CD4-positive, CD25-positive, alpha-beta regulatory T cell (primary cell): Measurements from ENCODE around the gene UNC93B1. TPM values are rescaled to one million over a fixed set of nuclear protein-coding genes. Genes with fewer than 3 reads are reported as not detected.
"Not testable (repeated sequence)": the region's sequence is repeated elsewhere in the genome, so short reads cannot be mapped to it uniquely, and the experiment has no call there.

Experiments
- ATAC-seq, 2 donors: fragments of 150-1000 bp; cut with Tn5 transposase; one replicate each; pipeline ENCODE4 v1.10.0; 2021; ENCODE audit warnings: low read depth in 2 of 2, moderate number of reproducible peaks in 2 of 2, moderate library complexity in 1 of 2
- DNase-seq, 3 donors: peaks; one replicate each; pipeline versions ENCODE4 v3.0.0 to v3.0.0-alpha.2; 2012 to 2022; ENCODE audit warnings: mixed read lengths in 1 of 3
- H3K27ac ChIP-seq: one replicate; pipeline ENCODE4 v1.7.0; 2013; ENCODE audit warnings: mild to moderate bottlenecking, low read length; ENCODE audit not compliant: insufficient read depth, poor library complexity, severe bottlenecking
- H3K27me3 ChIP-seq: one replicate; pipeline ENCODE4 v1.7.0; 2013; ENCODE audit warnings: low read length; ENCODE audit not compliant: control insufficient read depth, insufficient read depth
- H3K36me3 ChIP-seq: one replicate; pipeline ENCODE4 v1.7.0; 2013; ENCODE audit warnings: mild to moderate bottlenecking, low read length, moderate library complexity; ENCODE audit not compliant: control insufficient read depth, insufficient read depth
- H3K4me1 ChIP-seq: 2 replicates; pipeline ENCODE4 v1.7.0; 2013; ENCODE audit warnings: mild to moderate bottlenecking, low read length; ENCODE audit not compliant: insufficient read depth, control insufficient read depth, poor library complexity, severe bottlenecking
- H3K4me3 ChIP-seq: one replicate; pipeline ENCODE4 v1.7.0; 2013; ENCODE audit warnings: low read depth, mild to moderate bottlenecking, low read length, moderate library complexity
- H3K9me3 ChIP-seq, 2 experiments: 1 replicate in 1 of 2; 2 replicates in 1 of 2; pipeline ENCODE4 v1.7.0; 2013; ENCODE audit warnings: low read length in 2 of 2, mild to moderate bottlenecking in 1 of 2, moderate library complexity in 1 of 2; ENCODE audit not compliant: control insufficient read depth in 2 of 2
- H3K27ac Mint-ChIP-seq, 3 donors: one replicate each; pipeline ENCODE4 v1.8.0; 2020 to 2022; ENCODE audit warnings: mild to moderate bottlenecking in 3 of 3, mixed read lengths in 3 of 3, moderate library complexity in 2 of 3
- H3K27me3 Mint-ChIP-seq: one replicate; pipeline ENCODE4 v1.8.0; 2022; ENCODE audit warnings: mild to moderate bottlenecking, mixed read lengths
- H3K36me3 Mint-ChIP-seq: one replicate; pipeline ENCODE4 v1.8.0; 2020; ENCODE audit warnings: mixed read lengths
- H3K4me1 Mint-ChIP-seq, 4 donors: one replicate each; pipeline ENCODE4 v1.8.0; 2020 to 2022; ENCODE audit warnings: mixed read lengths in 4 of 4, mild to moderate bottlenecking in 1 of 4
- H3K4me3 Mint-ChIP-seq, 4 donors: one replicate each; pipeline ENCODE4 v1.8.0; 2020 to 2022; ENCODE audit warnings: mild to moderate bottlenecking in 4 of 4, mixed read lengths in 4 of 4, moderate library complexity in 3 of 4
- H3K9me3 Mint-ChIP-seq, 7 donors: one replicate each; pipeline ENCODE4 v1.8.0; 2020 to 2022; ENCODE audit warnings: mixed read lengths in 7 of 7, mild to moderate bottlenecking in 3 of 7, moderate library complexity in 2 of 7
- polyA plus RNA-seq, 4 donors: library from polyadenylated mRNA; unstranded; fragments of 300-500 nt; fragmentation: Illumina TruSeq; gene quantifications; one replicate each; pipeline ENCODE4 v1.2.3, GENCODE V29; 2021
- total RNA-seq: library from RNA; stranded (reverse); gene quantifications from one replicate; pipeline ENCODE4 v1.2.3, GENCODE V29; 2022

Gene UNC93B1
- total and polyA plus RNA-seq, 5 donors from 2014 or later: 12.8 to 19.0 (median 14.2) TPM

GRCh38 chr11:67978766-67979418 lies 25.0 kb downstream of the UNC93B1 start:
- not testable (repeated sequence) for DNase-seq, H3K36me3 ChIP-seq, H3K27ac Mint-ChIP-seq, H3K9me3 Mint-ChIP-seq, H3K27ac ChIP-seq, H3K36me3 Mint-ChIP-seq, H3K4me3 Mint-ChIP-seq, H3K4me1 Mint-ChIP-seq, H3K4me3 ChIP-seq, H3K9me3 ChIP-seq, H3K27me3 ChIP-seq, H3K4me1 ChIP-seq, ATAC-seq
- peaks cover 30% of the 10 kb centered on the region for H3K27me3 Mint-ChIP-seq

GRCh38 chr11:67974746-67975145 lies 29.2 kb downstream of the UNC93B1 start:
- H3K9me3 Mint-ChIP-seq, H3K9me3 ChIP-seq, H3K4me1 Mint-ChIP-seq, ATAC-seq, H3K27ac ChIP-seq, H3K4me3 Mint-ChIP-seq, H3K4me1 ChIP-seq, H3K27me3 ChIP-seq, H3K4me3 ChIP-seq, H3K36me3 Mint-ChIP-seq, DNase-seq, H3K36me3 ChIP-seq, H3K27ac Mint-ChIP-seq: not testable (repeated sequence)
- H3K27me3 Mint-ChIP-seq: peaks cover 20% of the 10 kb centered on the region

- H3K4me1 Mint-ChIP-seq, H3K9me3 Mint-ChIP-seq, H3K27me3 Mint-ChIP-seq, H3K4me3 ChIP-seq, DNase-seq, H3K36me3 Mint-ChIP-seq, H3K4me1 ChIP-seq, H3K27ac ChIP-seq, H3K9me3 ChIP-seq, H3K27me3 ChIP-seq, H3K36me3 ChIP-seq, ATAC-seq: not testable (repeated sequence)
- Mint-ChIP-seq H3K27ac (peak overlapping the region in 1 of 3 donors; percentile 35), H3K4me3 (peak overlapping the region in 1 of 4 donors; percentile 2)
Measured at GRCh38 chr11:67965830-67966348, 38.0 kb downstream of the UNC93B1 start.

GRCh38 chr11:67964746-67965145 lies 39.2 kb downstream of the UNC93B1 start:
- not testable (repeated sequence) for H3K9me3 Mint-ChIP-seq, H3K4me3 ChIP-seq, H3K4me3 Mint-ChIP-seq, H3K4me1 ChIP-seq, H3K9me3 ChIP-seq, H3K27me3 ChIP-seq, DNase-seq, H3K27ac Mint-ChIP-seq, H3K36me3 Mint-ChIP-seq, H3K36me3 ChIP-seq, ATAC-seq, H3K4me1 Mint-ChIP-seq, H3K27ac ChIP-seq
- peaks cover 14% of the 10 kb centered on the region for H3K27me3 Mint-ChIP-seq

GRCh38 chr11:67963879-67964278 lies 40.0 kb downstream of the UNC93B1 start:
- not testable (repeated sequence) for H3K4me1 Mint-ChIP-seq, H3K4me3 Mint-ChIP-seq, ATAC-seq, H3K36me3 Mint-ChIP-seq, H3K27ac ChIP-seq, H3K4me1 ChIP-seq, DNase-seq, H3K27ac Mint-ChIP-seq, H3K36me3 ChIP-seq, H3K9me3 Mint-ChIP-seq, H3K27me3 ChIP-seq, H3K4me3 ChIP-seq, H3K9me3 ChIP-seq
- H3K27me3 Mint-ChIP-seq: peaks cover 14% of the 10 kb centered on the region

GRCh38 chr11:67963217-67963616 lies 40.7 kb downstream of the UNC93B1 start:
- H3K36me3 ChIP-seq, H3K4me1 Mint-ChIP-seq, H3K27ac Mint-ChIP-seq, H3K4me3 ChIP-seq, H3K4me3 Mint-ChIP-seq, H3K9me3 ChIP-seq, H3K27me3 ChIP-seq, DNase-seq, H3K9me3 Mint-ChIP-seq, H3K27ac ChIP-seq, ATAC-seq, H3K36me3 Mint-ChIP-seq, H3K4me1 ChIP-seq: not testable (repeated sequence)
- peaks cover 21% of the 10 kb centered on the region for H3K27me3 Mint-ChIP-seq

GRCh38 chr11:67956236-67956635 lies 47.7 kb downstream of the UNC93B1 start:
- DNase-seq: not testable (repeated sequence)

GRCh38 chr11:67955461-67956007 lies 48.4 kb downstream of the UNC93B1 start:
- H3K36me3 ChIP-seq, H3K9me3 Mint-ChIP-seq, H3K36me3 Mint-ChIP-seq, H3K27ac ChIP-seq, H3K27me3 ChIP-seq, H3K4me1 ChIP-seq, H3K4me3 ChIP-seq, H3K4me1 Mint-ChIP-seq, H3K9me3 ChIP-seq: not testable (repeated sequence)
- ATAC-seq (peak; percentile 68 to 70), DNase-seq (peak; percentile 54 to 79 (median 59))
- Mint-ChIP-seq H3K27ac (peak overlapping the region in 1 of 3 donors; percentile 59), H3K4me3 (peak overlapping the region; percentile 68 to 90 (median 82)), H3K27me3 (peaks cover 44% of the 10 kb centered on the region)

More at GRCh38 chr11:67956236-67956635, 47.7 kb downstream of the UNC93B1 start:
- not testable (repeated sequence) for H3K9me3 Mint-ChIP-seq, H3K36me3 Mint-ChIP-seq, H3K4me1 ChIP-seq, ATAC-seq, H3K9me3 ChIP-seq, H3K4me1 Mint-ChIP-seq, H3K27me3 ChIP-seq, H3K4me3 ChIP-seq, H3K27ac ChIP-seq, H3K36me3 ChIP-seq
- Mint-ChIP-seq H3K4me3 (peak overlapping the region; percentile 50 to 85 (median 70)), H3K27ac (peak overlapping the region in 1 of 3 donors; percentile 25), H3K27me3 (peaks cover 49% of the 10 kb centered on the region)
